ENCODE results near the gene SPATA6L. TPM values are rescaled to one million over a fixed set of nuclear protein-coding genes. Genes with fewer than 3 reads are reported as not detected.

Gene SPATA6L
- total and polyA plus RNA-seq, 4 donors = 1.6 to 6.2 (median 2.2) TPM

- H3K4me1 ChIP-seq (ENCODE audit: control insufficient read depth in 4 of 4, insufficient read depth in 4 of 4, low read length in 3 of 4) = peaks cover 5 to 36% (median 10%) of the 10 kb centered on the region in 4 donors
- DNase-seq (ENCODE audit: low spot score) = no peak
- H3K27me3 ChIP-seq (ENCODE audit: control insufficient read depth in 4 of 4, insufficient read depth in 4 of 4, low read length in 3 of 4) = no peaks in the 10 kb centered on the region
- no peaks in the 10 kb centered on the region for H3K36me3 ChIP-seq (ENCODE audit: control insufficient read depth in 4 of 4, insufficient read depth in 3 of 4, low read depth in 1 of 4, low read length in 3 of 4)
- WGBS = 84% methylated on average over 8 of the region's 8 CpGs
- H3K9ac ChIP-seq (ENCODE audit: low read depth in 1 of 2, low read length in 2 of 2) = no peak overlapping the region
- peak overlapping the region; percentile 22 to 70 for H3K27ac ChIP-seq (ENCODE audit: low read depth in 1 of 2, low read length in 2 of 2)
- TF ChIP-seq SP1 (IDR thresholded peaks at IDR 0.05) = no peak
- no peak for TF ChIP-seq RXRA (IDR thresholded peaks at IDR 0.05)
- TF ChIP-seq ZBTB33 (IDR thresholded peaks at IDR 0.05) = no peak
- TF ChIP-seq TAF1 (conservative IDR thresholded peaks at IDR 0.05) = no peak
- TF ChIP-seq ATF3 (IDR thresholded peaks at IDR 0.05) = no peak
- no peak for TF ChIP-seq YY1 (IDR thresholded peaks at IDR 0.05)
- TF ChIP-seq FOXA2 (IDR thresholded peaks at IDR 0.05) = no peak
- TF ChIP-seq JUND (IDR thresholded peaks at IDR 0.05) = no peak
- TF ChIP-seq HNF4G (IDR thresholded peaks at IDR 0.05) = no peak
- no peak for TF ChIP-seq RAD21 (IDR thresholded peaks at IDR 0.05)
- TF ChIP-seq MAX (IDR thresholded peaks at IDR 0.05) = no peak
- no peak for TF ChIP-seq HNF4A (conservative IDR thresholded peaks at IDR 0.05)
- no peaks in the 10 kb centered on the region for H3K9me3 ChIP-seq (ENCODE audit: control insufficient read depth in 4 of 4, low read length in 3 of 4)
- no peak overlapping the region for H3K4me3 ChIP-seq (ENCODE audit: low read depth in 1 of 3, low read length in 3 of 3)
Measured at GRCh38 chr9:4590430-4591122, 75.7 kb downstream of the SPATA6L start.

- Histone ChIP-seq H3K27me3 (ENCODE audit: control insufficient read depth in 4 of 4, insufficient read depth in 4 of 4, low read length in 3 of 4) (no peaks in the 10 kb centered on the region), H3K9me3 (ENCODE audit: control insufficient read depth in 4 of 4, low read length in 3 of 4) (no peaks in the 10 kb centered on the region), H3K9ac (ENCODE audit: low read depth in 1 of 2, low read length in 2 of 2) (no peak overlapping the region), H3K4me1 (ENCODE audit: control insufficient read depth in 4 of 4, insufficient read depth in 4 of 4, low read length in 3 of 4) (peaks cover 12 to 47% (median 19%) of the 10 kb centered on the region in 4 donors), H3K27ac (ENCODE audit: low read depth in 1 of 2, low read length in 2 of 2) (no peak overlapping the region), H3K4me3 (ENCODE audit: low read depth in 1 of 3, low read length in 3 of 3) (no peak overlapping the region), H3K36me3 (ENCODE audit: control insufficient read depth in 4 of 4, insufficient read depth in 3 of 4, low read depth in 1 of 4, low read length in 3 of 4) (peaks cover 0 to 3% (median 2%) of the 10 kb centered on the region in 4 donors)
- TF ChIP-seq FOXA2 (IDR thresholded peaks at IDR 0.05) = no peak
- no peak for TF ChIP-seq SP1 (IDR thresholded peaks at IDR 0.05)
- 85% methylated on average over 2 of the region's 2 CpGs for WGBS
- no peak for DNase-seq (ENCODE audit: low spot score)
Measured at GRCh38 chr9:4588721-4589120, 77.6 kb downstream of the SPATA6L start.

- no peak for DNase-seq (ENCODE audit: low spot score)
- H3K36me3 ChIP-seq (ENCODE audit: control insufficient read depth in 4 of 4, insufficient read depth in 3 of 4, low read depth in 1 of 4, low read length in 3 of 4) = peaks cover 0 to 9% (median 2%) of the 10 kb centered on the region in 4 donors
- TF ChIP-seq HNF4G (IDR thresholded peaks at IDR 0.05) (no peak), REST (IDR thresholded peaks at IDR 0.05) (peak; percentile 98)
- H3K27ac ChIP-seq (ENCODE audit: low read depth in 1 of 2, low read length in 2 of 2) = peak overlapping the region; percentile 86 to 93
- no peak overlapping the region for H3K9ac ChIP-seq (ENCODE audit: low read depth in 1 of 2, low read length in 2 of 2)
- 68% methylated on average over 5 of the region's 5 CpGs for WGBS
- peaks cover 21 to 61% (median 40%) of the 10 kb centered on the region in 4 donors for H3K4me1 ChIP-seq (ENCODE audit: control insufficient read depth in 4 of 4, insufficient read depth in 4 of 4, low read length in 3 of 4)
- H3K4me3 ChIP-seq (ENCODE audit: low read depth in 1 of 3, low read length in 3 of 3) = no peak overlapping the region
- no peaks in the 10 kb centered on the region for H3K9me3 ChIP-seq (ENCODE audit: control insufficient read depth in 4 of 4, low read length in 3 of 4)
- no peaks in the 10 kb centered on the region for H3K27me3 ChIP-seq (ENCODE audit: control insufficient read depth in 4 of 4, insufficient read depth in 4 of 4, low read length in 3 of 4)
Measured at GRCh38 chr9:4585135-4585534, 81.1 kb downstream of the SPATA6L start.

Measured in liver (tissue), 9 donors.